ENCODE measurements around the gene ECT2. TPM values are rescaled to one million over a fixed set of nuclear protein-coding genes. Genes with fewer than 3 reads are reported as not detected.

The ECT2 gene
- polyA plus RNA-seq, 1 donor from 2014 or later, result 6.3 TPM

DNA sequence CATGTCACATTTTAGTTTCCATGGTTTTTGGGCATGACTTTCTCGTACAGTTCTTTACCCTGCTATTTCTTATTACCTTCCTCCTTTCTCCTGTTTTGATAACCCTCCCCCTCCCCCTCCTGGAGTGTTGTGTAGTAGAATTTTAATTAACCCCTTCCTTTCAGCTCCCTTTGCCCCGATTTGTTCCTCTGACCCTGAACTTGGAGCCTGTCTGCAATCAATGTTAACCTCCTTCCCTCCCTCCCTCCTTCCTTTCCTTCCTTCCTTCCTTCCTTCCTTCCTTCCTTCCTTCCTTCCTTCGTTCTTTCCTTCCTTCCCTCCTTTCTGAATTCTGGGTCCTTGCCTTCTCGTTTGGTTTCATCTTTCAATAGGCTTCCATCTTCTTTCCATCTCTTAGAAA, 90.4 kb downstream of the ECT2 start:
- Histone ChIP-seq H3K9me3 (ENCODE audit: low read length) (no peaks in the 10 kb centered on the region), H3K4me3 (ENCODE audit: low read length) (no peak overlapping the region), H3F3A (ENCODE audit: insufficient read depth, low read length, poor library complexity, severe bottlenecking) (no peaks in the 10 kb centered on the region), H2AFZ (ENCODE audit: low read depth, low read length) (no peak overlapping the region), H3K79me2 (replicated peaks; ENCODE audit: insufficient read depth, low read length) (no peaks in the 10 kb centered on the region), H3K27ac (ENCODE audit: low read length) (no peak overlapping the region), H3K27me3 (ENCODE audit: insufficient read depth, low read depth, low read length) (no peaks in the 10 kb centered on the region), H3K9ac (ENCODE audit: low read length) (no peak overlapping the region), H3K36me3 (ENCODE audit: insufficient read depth, low read length) (no peaks in the 10 kb centered on the region), H3K9me2 (ENCODE audit: insufficient read depth, low read length) (no peaks in the 10 kb centered on the region), H3K4me2 (ENCODE audit: low read length) (no peak overlapping the region), H4K20me1 (ENCODE audit: insufficient read depth) (no peaks in the 10 kb centered on the region)
- no peak for TF ChIP-seq SMC3 (conservative IDR thresholded peaks at IDR 0.05; ENCODE audit: poor library complexity)
- TF ChIP-seq TAF1 (IDR thresholded peaks at IDR 0.05; ENCODE audit: low read depth), result no peak
- no peak for TF ChIP-seq EZH2 (IDR thresholded peaks at IDR 0.05; ENCODE audit: borderline replicate concordance, insufficient read depth, low read length, poor library complexity, severe bottlenecking)
- no peak for TF ChIP-seq POLR2AphosphoS5 (IDR thresholded peaks at IDR 0.05)
- TF ChIP-seq RAD21 (conservative IDR thresholded peaks at IDR 0.05), result no peak
- no peak for TF ChIP-seq MXI1 (conservative IDR thresholded peaks at IDR 0.05; ENCODE audit: poor library complexity, severe bottlenecking)
- no peak for TF ChIP-seq EP300 (conservative IDR thresholded peaks at IDR 0.05; ENCODE audit: poor library complexity, severe bottlenecking)
- TF ChIP-seq, protein P1, sequence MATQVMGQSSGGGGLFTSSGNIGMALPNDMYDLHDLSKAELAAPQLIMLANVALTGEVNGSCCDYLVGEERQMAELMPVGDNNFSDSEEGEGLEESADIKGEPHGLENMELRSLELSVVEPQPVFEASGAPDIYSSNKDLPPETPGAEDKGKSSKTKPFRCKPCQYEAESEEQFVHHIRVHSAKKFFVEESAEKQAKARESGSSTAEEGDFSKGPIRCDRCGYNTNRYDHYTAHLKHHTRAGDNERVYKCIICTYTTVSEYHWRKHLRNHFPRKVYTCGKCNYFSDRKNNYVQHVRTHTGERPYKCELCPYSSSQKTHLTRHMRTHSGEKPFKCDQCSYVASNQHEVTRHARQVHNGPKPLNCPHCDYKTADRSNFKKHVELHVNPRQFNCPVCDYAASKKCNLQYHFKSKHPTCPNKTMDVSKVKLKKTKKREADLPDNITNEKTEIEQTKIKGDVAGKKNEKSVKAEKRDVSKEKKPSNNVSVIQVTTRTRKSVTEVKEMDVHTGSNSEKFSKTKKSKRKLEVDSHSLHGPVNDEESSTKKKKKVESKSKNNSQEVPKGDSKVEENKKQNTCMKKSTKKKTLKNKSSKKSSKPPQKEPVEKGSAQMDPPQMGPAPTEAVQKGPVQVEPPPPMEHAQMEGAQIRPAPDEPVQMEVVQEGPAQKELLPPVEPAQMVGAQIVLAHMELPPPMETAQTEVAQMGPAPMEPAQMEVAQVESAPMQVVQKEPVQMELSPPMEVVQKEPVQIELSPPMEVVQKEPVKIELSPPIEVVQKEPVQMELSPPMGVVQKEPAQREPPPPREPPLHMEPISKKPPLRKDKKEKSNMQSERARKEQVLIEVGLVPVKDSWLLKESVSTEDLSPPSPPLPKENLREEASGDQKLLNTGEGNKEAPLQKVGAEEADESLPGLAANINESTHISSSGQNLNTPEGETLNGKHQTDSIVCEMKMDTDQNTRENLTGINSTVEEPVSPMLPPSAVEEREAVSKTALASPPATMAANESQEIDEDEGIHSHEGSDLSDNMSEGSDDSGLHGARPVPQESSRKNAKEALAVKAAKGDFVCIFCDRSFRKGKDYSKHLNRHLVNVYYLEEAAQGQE (IDR thresholded peaks at IDR 0.05; ENCODE audit: borderline replicate concordance), result no peak
- TF ChIP-seq, protein P2, sequence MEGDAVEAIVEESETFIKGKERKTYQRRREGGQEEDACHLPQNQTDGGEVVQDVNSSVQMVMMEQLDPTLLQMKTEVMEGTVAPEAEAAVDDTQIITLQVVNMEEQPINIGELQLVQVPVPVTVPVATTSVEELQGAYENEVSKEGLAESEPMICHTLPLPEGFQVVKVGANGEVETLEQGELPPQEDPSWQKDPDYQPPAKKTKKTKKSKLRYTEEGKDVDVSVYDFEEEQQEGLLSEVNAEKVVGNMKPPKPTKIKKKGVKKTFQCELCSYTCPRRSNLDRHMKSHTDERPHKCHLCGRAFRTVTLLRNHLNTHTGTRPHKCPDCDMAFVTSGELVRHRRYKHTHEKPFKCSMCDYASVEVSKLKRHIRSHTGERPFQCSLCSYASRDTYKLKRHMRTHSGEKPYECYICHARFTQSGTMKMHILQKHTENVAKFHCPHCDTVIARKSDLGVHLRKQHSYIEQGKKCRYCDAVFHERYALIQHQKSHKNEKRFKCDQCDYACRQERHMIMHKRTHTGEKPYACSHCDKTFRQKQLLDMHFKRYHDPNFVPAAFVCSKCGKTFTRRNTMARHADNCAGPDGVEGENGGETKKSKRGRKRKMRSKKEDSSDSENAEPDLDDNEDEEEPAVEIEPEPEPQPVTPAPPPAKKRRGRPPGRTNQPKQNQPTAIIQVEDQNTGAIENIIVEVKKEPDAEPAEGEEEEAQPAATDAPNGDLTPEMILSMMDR (IDR thresholded peaks at IDR 0.05; ENCODE audit: poor library complexity, severe bottlenecking), result no peak

DNA sequence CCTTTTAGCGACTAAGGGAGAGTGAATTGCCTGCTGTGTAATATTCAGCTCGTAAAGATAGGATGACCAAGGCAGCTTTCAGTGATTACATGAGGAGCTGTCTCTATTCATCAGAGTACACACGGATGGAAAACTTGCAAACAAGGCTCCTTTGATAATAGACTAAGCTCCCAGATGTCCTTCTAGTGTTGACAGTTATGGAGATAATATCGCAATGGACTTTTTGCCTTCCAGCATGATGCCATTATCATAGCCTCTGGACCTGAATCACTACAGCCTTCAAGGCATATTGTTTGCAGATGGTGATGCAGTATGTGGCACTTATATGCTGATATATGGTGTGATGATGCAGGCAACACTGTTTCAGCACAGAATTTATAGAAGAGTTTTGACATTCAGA, 93.9 kb downstream of the ECT2 start:
- no peaks in the 10 kb centered on the region for H4K20me1 ChIP-seq (ENCODE audit: insufficient read depth)
- H3K27me3 ChIP-seq (ENCODE audit: insufficient read depth, low read depth, low read length), result no peaks in the 10 kb centered on the region
- H3K9ac ChIP-seq (ENCODE audit: low read length), result no peak overlapping the region
- no peaks in the 10 kb centered on the region for H3F3A ChIP-seq (ENCODE audit: insufficient read depth, low read length, poor library complexity, severe bottlenecking)
- H3K27ac ChIP-seq (ENCODE audit: low read length), result no peak overlapping the region
- no peak overlapping the region for H3K4me2 ChIP-seq (ENCODE audit: low read length)
- H3K9me2 ChIP-seq (ENCODE audit: insufficient read depth, low read length), result no peaks in the 10 kb centered on the region
- no peaks in the 10 kb centered on the region for H3K36me3 ChIP-seq (ENCODE audit: insufficient read depth, low read length)
- no peak overlapping the region for H2AFZ ChIP-seq (ENCODE audit: low read depth, low read length)
- TF ChIP-seq POLR2AphosphoS5 (IDR thresholded peaks at IDR 0.05), result peak; percentile 58
- TF ChIP-seq, protein P2 (IDR thresholded peaks at IDR 0.05; ENCODE audit: poor library complexity, severe bottlenecking), result no peak
- TF ChIP-seq RAD21 (conservative IDR thresholded peaks at IDR 0.05), result no peak
- TF ChIP-seq SMC3 (conservative IDR thresholded peaks at IDR 0.05; ENCODE audit: poor library complexity), result no peak
- TF ChIP-seq TAF1 (IDR thresholded peaks at IDR 0.05; ENCODE audit: low read depth), result no peak
- TF ChIP-seq, protein P1 (IDR thresholded peaks at IDR 0.05; ENCODE audit: borderline replicate concordance), result no peak
- no peak for TF ChIP-seq EZH2 (IDR thresholded peaks at IDR 0.05; ENCODE audit: borderline replicate concordance, insufficient read depth, low read length, poor library complexity, severe bottlenecking)
- no peaks in the 10 kb centered on the region for H3K79me2 ChIP-seq (replicated peaks; ENCODE audit: insufficient read depth, low read length)
- H3K4me3 ChIP-seq (ENCODE audit: low read length), result no peak overlapping the region
- no peaks in the 10 kb centered on the region for H3K9me3 ChIP-seq (ENCODE audit: low read length)
